Raji (cell line): ENCODE results near the gene CSNK1D.

Experiments used
- POLR2A ChIP-seq: IDR thresholded peaks from 2 replicates; pipeline ENCODE4 v1.6.1; 2011; ENCODE audit warnings: low read depth, low read length, control low read depth; ENCODE audit not compliant: insufficient read depth

The CSNK1D gene

GRCh38 chr17:82234211-82235055 lies 39.1 kb downstream of the CSNK1D start:
- TF ChIP-seq POLR2A, result no peak

- no peak for TF ChIP-seq POLR2A
Measured at GRCh38 chr17:82232876-82233785, 40.4 kb downstream of the CSNK1D start.

GRCh38 chr17:82232322-82232820 lies 41.1 kb downstream of the CSNK1D start:
- no peak for TF ChIP-seq POLR2A

- no peak for TF ChIP-seq POLR2A
Measured at GRCh38 chr17:82231562-82232321, 41.8 kb downstream of the CSNK1D start.

GRCh38 chr17:82231312-82231561 lies 42.3 kb downstream of the CSNK1D start:
- no peak for TF ChIP-seq POLR2A

- TF ChIP-seq POLR2A, result no peak
Measured at GRCh38 chr17:82230609-82231311, 42.7 kb downstream of the CSNK1D start.

GRCh38 chr17:82229698-82230608 lies 43.5 kb downstream of the CSNK1D start:
- TF ChIP-seq POLR2A, result no peak

- TF ChIP-seq POLR2A, result no peak
Measured at GRCh38 chr17:82228842-82229697, 44.4 kb downstream of the CSNK1D start, which contains the start of gene SLC16A3. Gene SLC16A3 (plus strand): TSS chr17:82229042. CDS start chr17:82236009, 6,967 bp downstream.

GRCh38 chr17:82228278-82228841 lies 45.1 kb downstream of the CSNK1D start:
- no peak for TF ChIP-seq POLR2A

- TF ChIP-seq POLR2A, result no peak
Measured at GRCh38 chr17:82227629-82228277, 45.7 kb downstream of the CSNK1D start.

GRCh38 chr17:82226809-82227628 lies 46.5 kb downstream of the CSNK1D start:
- no peak for TF ChIP-seq POLR2A
